Measurements from ENCODE around the gene SNCB.

The SNCB gene

GRCh38 chr5:176653401-176654385 is 23.4 kb upstream of the SNCB start:
- no peak for TF ChIP-seq CTCF (IDR thresholded peaks at IDR 0.05; ENCODE audit: low read depth, low read length)
- DNase-seq (ENCODE audit: extremely low read depth, low read depth), result no peak

GRCh38 chr5:176652136-176652535 is 21.8 kb upstream of the SNCB start:
- TF ChIP-seq CTCF (IDR thresholded peaks at IDR 0.05; ENCODE audit: low read depth, low read length), result no peak
- DNase-seq (ENCODE audit: extremely low read depth, low read depth), result no peak

- DNase-seq (ENCODE audit: extremely low read depth, low read depth), result no peak
- TF ChIP-seq CTCF (IDR thresholded peaks at IDR 0.05; ENCODE audit: low read depth, low read length), result no peak
These were observed 21.2 kb upstream of the SNCB start for GRCh38 chr5:176651472-176651980.

GRCh38 chr5:176650354-176650884 is 20.1 kb upstream of the SNCB start:
- TF ChIP-seq CTCF (IDR thresholded peaks at IDR 0.05; ENCODE audit: low read depth, low read length), result no peak
- no peak for DNase-seq (ENCODE audit: extremely low read depth, low read depth)

GRCh38 chr5:176648474-176649194 is 18.3 kb upstream of the SNCB start:
- no peak for DNase-seq (ENCODE audit: extremely low read depth, low read depth)
- no peak for TF ChIP-seq CTCF (IDR thresholded peaks at IDR 0.05; ENCODE audit: low read depth, low read length)

- DNase-seq (ENCODE audit: extremely low read depth, low read depth), result no peak
- TF ChIP-seq CTCF (IDR thresholded peaks at IDR 0.05; ENCODE audit: low read depth, low read length), result no peak
These were observed 17.6 kb upstream of the SNCB start for GRCh38 chr5:176647843-176648473.
